Measurements from ENCODE around the gene C16orf74. TPM values are rescaled to one million over a fixed set of nuclear protein-coding genes. Genes with fewer than 3 reads are reported as not detected.

The C16orf74 gene
- total and polyA plus RNA-seq, 2 donors (not counting 1 experiment from before 2014, with no cell fraction given) = 73.0 to 83.3 TPM

DNA sequence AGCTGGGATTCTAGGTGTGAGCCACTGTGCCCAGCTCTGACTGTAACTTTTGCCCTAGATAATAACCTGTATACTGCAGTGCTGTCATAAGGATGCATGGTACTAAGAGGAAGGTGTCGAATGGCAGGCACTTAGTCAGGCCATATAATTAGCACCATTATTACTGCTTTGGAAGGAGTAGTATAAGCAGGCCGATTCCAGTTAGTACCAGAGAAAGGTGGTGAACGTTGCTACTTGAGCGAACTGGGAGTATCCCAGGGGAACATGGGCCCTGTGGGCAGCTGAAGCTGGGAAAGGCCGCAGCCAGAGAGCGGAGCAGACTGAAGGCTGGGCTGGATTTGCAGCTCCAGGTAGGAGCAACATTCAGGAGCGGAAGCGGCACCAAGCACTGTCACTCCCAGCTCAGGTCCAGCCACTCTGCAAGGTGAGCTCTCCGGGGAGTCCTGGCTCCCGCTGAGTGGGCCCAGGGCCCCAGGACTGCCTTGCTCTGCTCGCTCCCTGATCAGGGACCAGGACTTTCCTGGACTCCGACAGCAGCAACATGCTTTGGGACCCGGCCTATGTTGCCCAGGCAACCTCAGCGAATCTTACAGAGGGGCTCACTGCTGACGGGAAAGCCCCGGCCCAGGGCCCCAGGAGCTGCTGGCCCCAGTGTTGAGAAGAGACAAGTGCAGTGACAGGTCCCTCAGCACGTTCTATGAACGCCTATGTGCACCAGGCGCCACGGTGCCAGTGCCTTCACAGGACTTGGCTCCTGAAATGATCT, 28.6 kb downstream of the C16orf74 start:
- H4K20me1 ChIP-seq (ENCODE audit: control insufficient read depth, insufficient read depth, low read length, poor library complexity, severe bottlenecking) = peaks cover 70% of the 10 kb centered on the region
- Mint-ChIP-seq H3K27ac (no peak overlapping the region), H3K4me1 (peaks cover 19% of the 10 kb centered on the region), H3K27me3 (no peaks in the 10 kb centered on the region), H3K9me3 (ENCODE audit: insufficient read depth) (no peaks in the 10 kb centered on the region), H3K4me3 (no peak overlapping the region)
- no peaks in the 10 kb centered on the region for H3K27me3 ChIP-seq (replicated peaks in 1 of 4; ENCODE audit: control extremely low read depth in 1 of 4, control insufficient read depth in 3 of 4, insufficient read depth in 4 of 4, low read length in 3 of 4)
- CTCF ChIA-PET = interaction anchor here (0.8 to 1.5 kb wide), 5 partner anchors 15 to 328 kb away, joined by 3 to 4 read pairs (median 3); no protein-coding TSS in a partner anchor
- TF ChIP-seq EZH2 (IDR thresholded peaks at IDR 0.05; ENCODE audit: borderline replicate concordance, insufficient read depth, low read depth, low read length, poor library complexity, severe bottlenecking) = no peak
- TF ChIP-seq, protein P1, sequence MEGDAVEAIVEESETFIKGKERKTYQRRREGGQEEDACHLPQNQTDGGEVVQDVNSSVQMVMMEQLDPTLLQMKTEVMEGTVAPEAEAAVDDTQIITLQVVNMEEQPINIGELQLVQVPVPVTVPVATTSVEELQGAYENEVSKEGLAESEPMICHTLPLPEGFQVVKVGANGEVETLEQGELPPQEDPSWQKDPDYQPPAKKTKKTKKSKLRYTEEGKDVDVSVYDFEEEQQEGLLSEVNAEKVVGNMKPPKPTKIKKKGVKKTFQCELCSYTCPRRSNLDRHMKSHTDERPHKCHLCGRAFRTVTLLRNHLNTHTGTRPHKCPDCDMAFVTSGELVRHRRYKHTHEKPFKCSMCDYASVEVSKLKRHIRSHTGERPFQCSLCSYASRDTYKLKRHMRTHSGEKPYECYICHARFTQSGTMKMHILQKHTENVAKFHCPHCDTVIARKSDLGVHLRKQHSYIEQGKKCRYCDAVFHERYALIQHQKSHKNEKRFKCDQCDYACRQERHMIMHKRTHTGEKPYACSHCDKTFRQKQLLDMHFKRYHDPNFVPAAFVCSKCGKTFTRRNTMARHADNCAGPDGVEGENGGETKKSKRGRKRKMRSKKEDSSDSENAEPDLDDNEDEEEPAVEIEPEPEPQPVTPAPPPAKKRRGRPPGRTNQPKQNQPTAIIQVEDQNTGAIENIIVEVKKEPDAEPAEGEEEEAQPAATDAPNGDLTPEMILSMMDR (IDR thresholded peaks at IDR 0.05) = no peak
- H3K79me2 ChIP-seq (ENCODE audit: control insufficient read depth, insufficient read depth, low read length) = peaks cover 57% of the 10 kb centered on the region
- peaks cover 9 to 30% of the 10 kb centered on the region in 2 experiments for H3K36me3 ChIP-seq (replicated peaks in 1 of 2; ENCODE audit: control extremely low read depth in 1 of 2, control insufficient read depth in 1 of 2, extremely low read depth in 1 of 2, insufficient read depth in 2 of 2, low read length in 1 of 2)
- DNase-seq = no peak
- no peak overlapping the region for H3K9ac ChIP-seq (ENCODE audit: low read length)
- POLR2A ChIA-PET = interaction anchor here (0.6 to 0.7 kb wide), 3 partner anchors 14 to 303 kb away, joined by 3 to 12 read pairs (median 6); no protein-coding TSS in a partner anchor
- 96% methylated on average over 20 of the region's 20 CpGs for WGBS (ENCODE audit: insufficient coverage)
- H3K4me3 ChIP-seq (ENCODE audit: control extremely low read depth in 1 of 5, extremely low read depth in 1 of 5, insufficient read depth in 1 of 5, low read depth in 2 of 5, low read length in 4 of 5) = no peak overlapping the region
- no peak overlapping the region for H3K27ac ChIP-seq (ENCODE audit: low read length in 2 of 2)
- intact Hi-C loops (cut with micrococcal nuclease) = no loop called here
- no peak overlapping the region for H3K4me2 ChIP-seq (replicated peaks; ENCODE audit: low read depth, low read length, poor library complexity, severe bottlenecking)
- H2AFZ ChIP-seq (ENCODE audit: insufficient read depth, low read depth, low read length, poor library complexity, severe bottlenecking) = no peak overlapping the region
- ATAC-seq (ENCODE audit: low read depth) = no peak
- H3K9me3 ChIP-seq (ENCODE audit: control extremely low read depth in 1 of 3, control insufficient read depth in 2 of 3, insufficient read depth in 1 of 3, low read length in 2 of 3) = no peaks in the 10 kb centered on the region
- H3K4me1 ChIP-seq (ENCODE audit: control insufficient read depth in 2 of 2, insufficient read depth in 2 of 2, low read length in 2 of 2) = peaks cover 7 to 20% of the 10 kb centered on the region in 2 donors

DNA sequence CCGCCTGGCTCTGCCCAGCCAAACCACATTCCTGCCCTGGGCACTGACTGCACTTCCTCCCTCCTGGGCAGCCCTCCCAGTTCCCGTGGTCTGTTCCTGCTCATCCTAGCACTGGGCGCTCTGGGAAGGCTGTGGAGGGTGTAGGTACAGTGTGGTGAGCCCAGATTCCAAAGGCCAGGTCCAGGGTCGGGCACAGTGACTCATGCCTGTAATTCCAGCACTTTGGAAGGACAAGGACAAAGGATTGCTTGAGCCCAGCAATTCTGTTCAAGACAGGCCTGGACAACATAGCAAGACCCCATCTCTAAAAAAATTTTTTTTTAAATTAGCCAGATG, 30.6 kb downstream of the C16orf74 start:
- DNase-seq = no peak
- H3K27ac ChIP-seq (ENCODE audit: low read length in 2 of 2) = no peak overlapping the region
- peaks cover 3 to 16% of the 10 kb centered on the region in 2 experiments for H3K36me3 ChIP-seq (replicated peaks in 1 of 2; ENCODE audit: control extremely low read depth in 1 of 2, control insufficient read depth in 1 of 2, extremely low read depth in 1 of 2, insufficient read depth in 2 of 2, low read length in 1 of 2)
- Mint-ChIP-seq H3K27me3 (no peaks in the 10 kb centered on the region), H3K9me3 (ENCODE audit: insufficient read depth) (no peaks in the 10 kb centered on the region), H3K27ac (no peak overlapping the region), H3K4me3 (no peak overlapping the region), H3K4me1 (peaks cover 27% of the 10 kb centered on the region)
- H3K4me2 ChIP-seq (replicated peaks; ENCODE audit: low read depth, low read length, poor library complexity, severe bottlenecking) = no peak overlapping the region
- H3K27me3 ChIP-seq (replicated peaks in 1 of 4; ENCODE audit: control extremely low read depth in 1 of 4, control insufficient read depth in 3 of 4, insufficient read depth in 4 of 4, low read length in 3 of 4) = no peaks in the 10 kb centered on the region
- no peak overlapping the region for H3K4me3 ChIP-seq (ENCODE audit: control extremely low read depth in 1 of 5, extremely low read depth in 1 of 5, insufficient read depth in 1 of 5, low read depth in 2 of 5, low read length in 4 of 5)
- peaks cover 72% of the 10 kb centered on the region for H4K20me1 ChIP-seq (ENCODE audit: control insufficient read depth, insufficient read depth, low read length, poor library complexity, severe bottlenecking)
- H3K9ac ChIP-seq (ENCODE audit: low read length) = no peak overlapping the region
- POLR2A ChIA-PET = interaction anchor here (0.6 kb wide), 1 partner anchor 14 kb away, joined by 8 read pairs; no protein-coding TSS in a partner anchor
- no peak for ATAC-seq (ENCODE audit: low read depth)
- H3K9me3 ChIP-seq (ENCODE audit: control extremely low read depth in 1 of 3, control insufficient read depth in 2 of 3, insufficient read depth in 1 of 3, low read length in 2 of 3) = no peaks in the 10 kb centered on the region
- WGBS (ENCODE audit: insufficient coverage) = 100% methylated on average over 1 of the region's 4 CpGs
- intact Hi-C loops (cut with micrococcal nuclease) = no loop called here
- peaks cover 7 to 34% of the 10 kb centered on the region in 2 donors for H3K4me1 ChIP-seq (ENCODE audit: control insufficient read depth in 2 of 2, insufficient read depth in 2 of 2, low read length in 2 of 2)
- CTCF ChIA-PET = interaction anchor here (0.7 to 5.8 kb wide), 8 partner anchors 9 to 300 kb away, joined by 3 to 77 read pairs (median 4); partner anchors contain the start of gene C16orf74
- H2AFZ ChIP-seq (ENCODE audit: insufficient read depth, low read depth, low read length, poor library complexity, severe bottlenecking) = no peak overlapping the region
- TF ChIP-seq EZH2 (IDR thresholded peaks at IDR 0.05; ENCODE audit: borderline replicate concordance, insufficient read depth, low read depth, low read length, poor library complexity, severe bottlenecking) = no peak
- H3K79me2 ChIP-seq (ENCODE audit: control insufficient read depth, insufficient read depth, low read length) = peaks cover 58% of the 10 kb centered on the region

Measured in B cell (primary cell).